ENCODE measurements around the gene FA2H.

FA2H gene

DNA sequence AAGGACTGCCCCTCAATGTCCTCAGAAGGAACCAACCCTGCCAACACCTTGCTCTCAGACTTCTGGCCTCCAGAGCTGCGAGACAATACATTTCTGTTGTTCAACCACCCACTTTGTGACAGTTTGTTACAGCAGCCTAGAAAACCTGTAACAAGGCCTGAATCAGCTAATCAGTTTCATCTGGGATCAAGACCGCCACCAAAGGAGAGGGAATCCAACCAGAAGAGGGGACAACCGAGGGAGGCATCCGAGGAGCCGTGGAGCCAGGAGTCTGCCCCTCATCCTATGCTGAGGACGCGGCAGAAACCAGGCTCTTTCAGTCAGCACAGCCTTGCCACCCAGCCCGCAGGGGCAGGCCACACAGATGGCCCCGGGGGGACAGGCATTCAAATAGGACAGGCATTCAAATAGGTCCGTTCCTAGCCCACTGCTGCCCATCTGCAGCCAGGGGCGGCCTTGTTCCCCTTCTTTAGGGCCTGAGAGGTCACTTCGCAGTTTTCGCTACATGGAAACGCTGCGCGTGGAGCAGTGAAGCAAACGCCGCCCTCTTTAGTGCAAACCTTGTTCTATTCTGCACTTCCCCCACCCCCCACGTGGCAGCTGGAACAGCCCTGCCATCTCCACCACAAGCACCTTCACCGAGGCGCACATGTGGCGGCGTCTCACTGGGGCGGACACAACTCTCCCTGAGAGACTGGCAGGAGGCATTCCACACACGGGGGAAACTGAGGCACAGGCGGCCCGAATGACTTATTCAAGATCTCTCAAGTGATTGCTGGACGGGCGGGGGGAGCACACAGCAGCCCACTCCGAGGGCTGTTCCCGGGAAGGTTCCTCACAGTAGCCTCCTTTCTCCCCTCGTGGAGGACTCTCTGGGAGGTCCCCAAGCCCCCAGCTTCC lies 26.7 kb downstream of the FA2H start:
- no peak for DNase-seq (ENCODE audit: low read depth)
- H3K4me3 ChIP-seq (ENCODE audit: low read depth, low read length): no peak overlapping the region

DNA sequence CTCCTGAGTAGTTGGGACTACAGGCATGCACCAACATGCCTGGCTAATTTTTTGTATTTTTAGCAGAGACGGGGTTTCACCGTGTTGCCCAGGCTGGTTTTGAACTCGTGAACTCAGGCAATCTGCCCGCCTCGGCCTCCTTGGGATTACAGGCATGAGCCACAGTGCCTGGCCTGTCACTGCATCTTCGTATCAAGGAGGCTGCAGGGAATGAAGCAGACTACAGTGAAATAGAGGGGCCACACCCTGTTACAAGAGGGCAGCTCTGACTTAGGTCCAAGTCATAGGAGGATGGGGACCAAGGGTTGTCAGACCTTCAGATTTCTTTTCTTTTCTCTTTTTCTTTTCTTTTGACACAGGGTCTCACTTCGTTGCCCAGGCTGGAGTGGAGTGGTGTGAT lies 28.7 kb downstream of the FA2H start:
- no peak for DNase-seq (ENCODE audit: low read depth)
- no peak overlapping the region for H3K4me3 ChIP-seq (ENCODE audit: low read depth, low read length)

DNA sequence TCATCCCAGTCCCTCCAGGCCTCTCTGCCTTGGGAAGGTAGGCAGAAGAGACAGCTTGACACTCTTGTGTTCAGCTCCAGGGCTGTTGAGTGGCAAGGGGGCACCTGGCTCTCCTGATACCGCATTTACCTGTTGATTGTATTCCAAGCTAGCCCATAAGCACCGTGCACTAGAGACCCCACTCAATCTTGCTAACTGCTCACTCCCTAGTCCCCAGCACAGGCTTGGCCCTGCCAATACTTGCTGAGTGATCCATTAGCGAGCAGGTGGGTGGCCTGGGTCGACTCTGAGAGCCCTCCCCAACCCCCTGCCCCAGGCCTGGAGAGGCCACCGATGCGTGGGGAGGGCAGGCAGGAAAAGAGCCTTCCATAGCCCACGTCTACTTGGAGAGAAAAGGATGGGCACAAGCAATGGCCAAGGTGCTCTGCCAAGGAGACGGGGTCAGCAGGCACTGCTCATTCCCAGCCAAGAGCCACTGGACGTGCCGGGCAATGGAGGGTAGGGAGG lies 29.5 kb downstream of the FA2H start:
- DNase-seq (ENCODE audit: low read depth): no peak
- no peak overlapping the region for H3K4me3 ChIP-seq (ENCODE audit: low read depth, low read length)

DNA sequence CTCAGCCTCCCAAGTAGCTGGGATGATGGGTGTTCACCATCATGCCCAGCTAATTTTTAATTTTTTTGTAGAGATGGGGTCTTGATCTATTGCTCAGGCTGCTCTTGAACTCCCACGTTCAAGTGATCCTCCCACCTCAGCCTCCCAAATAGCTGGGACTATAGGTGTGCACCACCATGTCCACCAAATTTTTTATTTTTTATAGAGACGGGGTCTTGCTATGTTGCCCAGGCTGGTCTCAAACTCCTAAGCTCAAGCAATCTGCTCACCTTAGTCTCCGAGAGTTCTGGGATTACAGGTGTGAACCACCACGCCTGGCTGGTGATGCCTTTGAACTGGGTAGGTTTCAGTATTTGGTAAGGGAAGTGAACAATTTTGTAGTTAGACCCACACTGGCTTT lies 30.1 kb downstream of the FA2H start:
- no peak overlapping the region for H3K4me3 ChIP-seq (ENCODE audit: low read depth, low read length)
- DNase-seq (ENCODE audit: low read depth): no peak

DNA sequence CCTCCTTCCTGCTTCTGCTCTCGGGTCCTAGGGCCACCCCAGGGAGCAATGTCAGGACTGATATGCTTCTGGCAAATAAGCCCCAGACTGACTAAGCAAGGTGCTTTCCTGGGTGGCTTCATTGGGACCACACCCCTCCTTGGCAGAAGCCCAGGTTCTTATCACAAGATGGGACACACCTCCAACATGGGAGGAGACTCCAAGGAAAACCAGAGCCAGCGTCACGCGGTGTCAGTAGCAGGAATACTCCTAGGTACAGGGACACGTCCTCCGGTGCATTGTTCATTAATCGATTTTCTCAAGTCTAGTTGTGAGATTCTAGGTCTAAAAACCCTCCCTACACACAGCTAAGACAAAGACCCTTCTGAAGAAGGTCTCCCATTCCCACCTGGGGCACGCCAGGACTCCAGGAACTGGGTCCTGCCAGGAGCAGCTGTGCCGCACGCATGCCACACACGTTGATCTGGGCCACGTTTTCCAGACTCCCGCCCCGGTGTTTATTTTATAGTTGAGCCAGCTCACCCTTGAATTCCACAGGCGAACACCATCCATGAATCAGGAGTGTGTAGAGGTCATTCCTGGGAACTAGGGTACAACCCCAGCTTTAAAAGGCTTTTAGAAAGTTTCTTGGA lies 30.8 kb downstream of the FA2H start:
- H3K4me3 ChIP-seq (ENCODE audit: low read depth, low read length): no peak overlapping the region
- peak; percentile 41 for DNase-seq (ENCODE audit: low read depth)

DNA sequence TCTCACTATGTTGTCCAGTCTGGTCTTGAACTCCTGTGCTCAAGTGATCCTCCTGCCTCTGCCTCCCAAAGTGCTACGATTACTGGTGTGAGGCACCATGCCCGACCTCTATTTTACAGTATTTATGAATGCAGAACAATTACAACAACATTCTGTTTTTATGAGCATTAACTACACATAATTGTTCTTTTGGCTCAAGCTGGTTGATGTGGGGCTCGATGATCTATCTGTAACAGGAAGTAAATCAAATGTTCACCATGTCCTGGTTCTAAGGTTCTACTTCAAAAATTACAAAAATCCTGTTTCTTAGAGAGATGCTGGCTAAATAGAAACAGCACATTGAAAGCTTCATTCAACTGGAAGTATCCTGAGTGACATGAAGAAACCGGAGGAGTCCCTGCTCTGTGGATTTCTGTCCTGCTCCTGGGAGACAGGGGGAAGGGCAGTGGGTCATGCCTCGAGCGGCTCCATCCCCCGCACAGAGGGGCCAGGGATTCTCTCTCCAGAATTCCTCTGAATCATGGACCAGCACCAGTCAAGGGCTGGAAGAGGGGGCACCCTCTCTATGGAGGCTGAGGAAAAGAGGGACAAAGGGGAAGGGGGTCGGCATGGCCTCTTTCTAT lies 31.5 kb downstream of the FA2H start:
- no peak for DNase-seq (ENCODE audit: low read depth)
- H3K4me3 ChIP-seq (ENCODE audit: low read depth, low read length): no peak overlapping the region

DNA sequence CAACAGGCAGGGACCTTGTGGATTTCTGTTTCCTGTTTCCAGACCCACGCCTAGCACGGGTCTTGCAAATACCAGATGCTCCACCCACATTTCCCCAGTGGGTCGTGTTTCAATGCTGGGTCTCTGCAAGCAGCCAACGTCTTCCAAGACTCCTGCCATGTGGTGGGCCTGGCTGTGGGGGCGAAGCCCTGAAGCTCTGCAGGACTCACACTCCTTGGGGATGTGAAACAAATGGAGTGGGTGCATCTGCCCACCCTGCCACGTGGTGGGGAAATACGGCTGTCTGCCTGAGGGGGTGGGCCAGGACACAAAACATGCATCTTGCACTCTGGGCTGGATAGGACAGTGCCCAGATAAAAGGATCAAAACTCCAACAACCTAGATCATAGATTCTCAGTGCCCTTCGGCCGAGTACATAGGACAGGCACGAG lies 32.6 kb downstream of the FA2H start:
- H3K4me3 ChIP-seq (ENCODE audit: low read depth, low read length): no peak overlapping the region
- peak; percentile 60 for DNase-seq (ENCODE audit: low read depth)

DNA sequence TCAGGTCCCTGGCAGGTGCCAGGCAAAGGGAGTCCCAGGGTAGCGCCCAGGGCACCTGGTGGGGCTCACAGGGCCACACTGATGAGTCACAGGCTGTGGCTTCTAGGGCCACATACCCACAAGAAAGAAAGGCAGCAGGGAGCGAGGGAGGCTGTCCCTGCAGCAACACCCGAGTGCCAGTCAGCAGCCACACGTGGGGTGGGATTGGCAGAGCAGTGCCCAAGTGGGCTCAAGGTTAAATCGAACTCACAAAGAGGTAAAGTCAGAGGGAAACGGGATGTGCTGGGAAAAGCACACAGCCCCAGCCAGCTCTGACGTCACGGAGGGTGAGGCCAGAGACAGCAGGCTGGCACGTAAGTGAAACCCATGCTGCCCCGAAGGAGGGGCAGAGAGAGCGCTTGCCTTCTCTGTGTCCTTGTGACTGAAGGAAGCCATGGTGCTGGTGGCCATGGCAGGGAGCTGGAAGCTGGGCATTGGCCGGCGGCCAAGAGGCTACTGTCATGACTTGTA lies 33.8 kb downstream of the FA2H start:
- DNase-seq (ENCODE audit: low read depth): no peak
- no peak overlapping the region for H3K4me3 ChIP-seq (ENCODE audit: low read depth, low read length)

DNA sequence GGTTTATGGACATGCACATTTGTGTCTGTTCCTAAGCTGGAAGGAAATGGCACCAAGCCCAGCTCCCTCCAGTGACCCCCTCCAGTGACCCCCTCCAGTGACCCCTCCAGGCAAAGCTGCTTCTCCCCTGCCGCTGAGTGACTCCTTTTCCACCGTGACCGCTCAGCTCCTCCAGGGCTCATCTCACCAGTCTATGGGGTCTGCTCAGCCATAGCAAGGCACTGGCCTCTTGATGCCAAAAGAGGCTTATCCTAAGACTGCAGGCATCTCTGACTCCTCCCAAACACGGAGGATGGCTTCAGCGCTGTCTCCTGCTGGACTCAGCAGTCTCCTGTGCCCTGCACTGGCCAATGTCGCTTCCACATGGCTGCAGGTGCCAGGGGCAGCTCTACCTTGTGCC lies 35.3 kb downstream of the FA2H start:
- no peak for DNase-seq (ENCODE audit: low read depth)

DNA sequence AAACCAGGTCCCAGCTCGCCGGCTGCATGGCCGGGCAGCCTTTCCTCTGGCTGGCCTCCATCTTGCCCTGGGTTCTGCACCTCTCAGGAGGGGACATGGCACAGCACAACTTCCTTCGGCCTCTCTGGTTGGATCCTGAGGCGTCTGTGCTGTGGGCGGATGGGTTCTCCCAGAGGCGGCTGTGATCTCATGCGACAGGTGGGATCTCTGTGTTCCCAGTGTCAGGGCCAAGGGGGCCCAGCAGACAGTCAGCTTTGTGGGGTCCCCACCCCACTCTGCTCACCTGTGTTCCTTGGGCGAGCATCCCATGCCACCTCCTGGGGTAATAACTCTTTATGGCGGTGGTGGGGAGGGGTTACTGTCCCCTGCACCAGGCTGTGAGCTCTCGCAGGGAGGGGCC lies 35.8 kb downstream of the FA2H start:
- DNase-seq (ENCODE audit: low read depth): no peak
- no peak overlapping the region for H3K4me3 ChIP-seq (ENCODE audit: low read depth, low read length)

More for the DNA sequence above, 35.3 kb downstream of the FA2H start:
- H3K4me3 ChIP-seq (ENCODE audit: low read depth, low read length): no peak overlapping the region

DNA sequence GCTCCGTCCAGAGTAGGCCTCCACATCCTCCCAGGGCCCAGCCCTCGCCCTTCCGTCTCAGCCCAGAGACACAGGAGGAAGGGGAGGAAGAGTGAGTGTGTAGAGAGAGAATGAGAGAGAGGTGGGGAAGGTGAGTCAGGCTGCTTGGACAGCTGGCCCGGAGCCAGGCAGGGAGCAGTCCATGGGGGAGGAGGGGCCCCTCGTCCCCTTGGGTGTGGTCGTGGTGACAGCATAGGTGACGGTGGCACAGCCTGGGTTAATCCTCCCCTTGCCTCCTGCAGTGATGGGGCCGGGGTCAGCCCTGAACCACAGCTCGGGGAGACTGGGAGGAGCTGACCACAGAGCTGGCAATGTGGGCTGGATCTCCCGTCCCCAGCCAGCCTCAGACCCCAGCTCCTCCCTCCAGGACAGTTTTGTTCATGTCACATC lies 36.5 kb downstream of the FA2H start:
- no peak for DNase-seq (ENCODE audit: low read depth)

DNA sequence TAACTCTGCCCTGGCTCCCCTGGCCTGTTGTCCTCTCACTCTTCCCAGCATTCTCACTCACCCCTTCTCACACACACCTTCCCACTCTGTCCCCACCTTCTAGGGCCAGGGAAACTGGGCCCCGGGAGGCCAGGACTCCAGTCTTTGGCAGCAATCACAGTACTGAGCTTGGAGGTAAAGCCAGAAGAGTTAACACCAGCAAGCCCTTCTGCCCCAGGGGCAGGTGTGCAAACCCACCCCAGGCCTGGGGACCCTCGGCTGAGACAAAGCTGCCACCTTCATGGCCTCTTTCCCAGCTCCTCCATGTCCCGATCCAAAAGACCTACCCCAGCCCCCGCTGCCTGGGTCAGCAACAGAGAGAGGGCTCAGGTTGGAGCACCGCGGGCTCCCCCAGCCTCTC lies 37.1 kb downstream of the FA2H start:
- H3K4me3 ChIP-seq (ENCODE audit: low read depth, low read length): no peak overlapping the region
- DNase-seq (ENCODE audit: low read depth): no peak

More for the DNA sequence above, 36.5 kb downstream of the FA2H start:
- H3K4me3 ChIP-seq (ENCODE audit: low read depth, low read length): no peak overlapping the region

DNA sequence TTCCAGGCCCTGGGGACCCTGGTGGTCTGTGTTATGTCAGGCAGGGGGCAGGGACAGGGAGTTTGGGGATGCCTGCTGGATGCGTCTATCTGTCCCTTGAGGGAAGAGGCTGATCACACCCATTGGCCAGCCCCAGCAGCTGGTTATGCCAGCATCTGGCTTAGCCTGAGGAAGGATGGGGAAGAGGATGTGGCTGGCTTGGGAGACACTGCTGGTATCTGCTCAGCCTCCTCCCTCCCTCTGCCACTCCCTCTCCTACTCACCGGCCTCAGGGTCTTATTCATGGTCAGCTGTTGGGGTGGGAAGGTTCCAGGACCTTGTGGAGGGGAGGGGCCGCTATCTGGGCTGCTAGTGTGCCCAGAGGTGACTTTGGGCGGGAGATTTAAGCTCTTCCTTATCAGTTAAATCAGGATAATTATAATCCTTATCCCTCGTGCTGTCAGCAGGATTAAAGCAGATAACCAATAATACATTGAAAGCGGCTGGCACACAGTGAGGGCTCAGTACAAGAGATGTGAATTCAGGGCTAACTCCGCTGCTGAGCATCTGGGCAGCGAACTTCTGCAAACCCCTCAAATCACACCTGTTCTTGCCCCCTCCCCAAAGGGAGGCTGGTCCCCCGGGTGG lies 38.0 kb downstream of the FA2H start:
- no peak for DNase-seq (ENCODE audit: low read depth)
- H3K4me3 ChIP-seq (ENCODE audit: low read depth, low read length): no peak overlapping the region

DNA sequence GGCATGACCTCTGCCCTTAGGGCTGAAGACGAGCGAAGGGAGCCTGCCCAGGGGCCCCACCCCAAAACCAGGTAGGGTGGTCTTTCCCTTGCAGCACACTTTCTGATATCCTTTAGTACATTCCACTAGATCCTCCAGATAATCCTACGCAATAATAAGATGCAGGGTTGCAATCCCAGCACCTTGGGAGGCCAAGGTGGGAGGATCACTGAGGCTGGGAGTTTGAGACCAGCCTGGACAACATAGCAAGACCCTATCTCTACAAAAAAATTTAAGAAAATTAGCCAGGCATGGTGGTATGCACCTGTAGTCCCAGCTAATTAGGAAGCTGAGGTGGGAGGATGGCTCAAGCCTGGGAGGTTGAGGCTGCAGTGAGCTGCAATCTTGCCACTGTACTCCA lies 39.1 kb downstream of the FA2H start:
- no peak for DNase-seq (ENCODE audit: low read depth)
- no peak overlapping the region for H3K4me3 ChIP-seq (ENCODE audit: low read depth, low read length)

DNA sequence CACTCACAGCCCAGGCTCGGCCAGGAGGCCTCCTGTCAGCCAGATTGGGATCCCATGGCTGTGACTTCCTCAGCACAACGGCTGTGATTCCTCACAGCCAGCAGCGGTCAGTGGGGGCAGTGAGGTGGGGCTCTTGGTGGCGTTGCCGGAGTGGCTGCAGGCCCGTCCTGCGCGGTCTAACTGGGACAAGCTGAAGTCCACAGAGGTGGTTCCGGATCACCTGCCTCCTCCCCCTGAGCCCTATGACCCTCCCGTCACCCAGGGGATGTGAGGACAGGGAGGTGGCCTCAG lies 39.5 kb downstream of the FA2H start:
- no peak overlapping the region for H3K4me3 ChIP-seq (ENCODE audit: low read depth, low read length)
- DNase-seq (ENCODE audit: low read depth): no peak

DNA sequence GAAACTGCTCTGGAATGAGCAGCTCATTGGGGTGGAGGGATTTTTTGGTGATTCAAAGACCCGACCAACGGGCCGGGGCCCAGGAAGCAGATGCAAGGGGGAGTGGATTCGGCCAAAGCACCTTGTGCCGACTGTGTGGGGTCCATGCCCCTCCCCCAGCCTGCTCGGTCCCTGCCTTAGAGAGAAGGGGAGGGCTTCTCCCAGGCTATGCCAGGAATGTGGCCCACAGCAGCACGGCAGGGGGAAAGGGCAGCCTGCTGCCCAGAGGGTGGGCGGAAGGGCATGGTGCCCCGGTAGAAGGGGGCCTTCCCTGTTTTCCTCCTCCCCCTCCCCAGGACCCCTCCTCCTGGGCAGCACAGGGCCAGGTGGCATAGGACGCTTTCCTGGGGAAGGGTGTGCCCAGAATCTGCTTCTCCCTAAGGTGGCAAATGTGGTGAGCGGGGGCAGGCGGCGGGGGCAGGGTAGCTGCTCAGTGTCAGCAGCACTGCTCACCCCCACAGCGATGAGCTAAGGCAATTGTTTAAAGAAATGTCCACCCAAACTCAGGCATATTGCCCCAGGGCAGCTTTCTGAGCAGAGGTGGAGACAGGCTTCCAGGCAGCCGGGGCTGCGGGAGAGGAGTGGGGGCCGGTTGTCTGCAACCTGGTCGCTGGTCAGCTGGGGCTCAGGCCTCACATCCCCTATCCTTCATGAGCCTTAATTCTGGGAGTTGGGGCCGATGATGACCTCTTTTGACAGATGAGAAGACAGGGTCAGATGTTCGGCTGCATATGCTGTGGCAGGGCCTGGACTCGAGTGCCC lies 40.1 kb downstream of the FA2H start:
- no peak for DNase-seq (ENCODE audit: low read depth)
- H3K4me3 ChIP-seq (ENCODE audit: low read depth, low read length): no peak overlapping the region

DNA sequence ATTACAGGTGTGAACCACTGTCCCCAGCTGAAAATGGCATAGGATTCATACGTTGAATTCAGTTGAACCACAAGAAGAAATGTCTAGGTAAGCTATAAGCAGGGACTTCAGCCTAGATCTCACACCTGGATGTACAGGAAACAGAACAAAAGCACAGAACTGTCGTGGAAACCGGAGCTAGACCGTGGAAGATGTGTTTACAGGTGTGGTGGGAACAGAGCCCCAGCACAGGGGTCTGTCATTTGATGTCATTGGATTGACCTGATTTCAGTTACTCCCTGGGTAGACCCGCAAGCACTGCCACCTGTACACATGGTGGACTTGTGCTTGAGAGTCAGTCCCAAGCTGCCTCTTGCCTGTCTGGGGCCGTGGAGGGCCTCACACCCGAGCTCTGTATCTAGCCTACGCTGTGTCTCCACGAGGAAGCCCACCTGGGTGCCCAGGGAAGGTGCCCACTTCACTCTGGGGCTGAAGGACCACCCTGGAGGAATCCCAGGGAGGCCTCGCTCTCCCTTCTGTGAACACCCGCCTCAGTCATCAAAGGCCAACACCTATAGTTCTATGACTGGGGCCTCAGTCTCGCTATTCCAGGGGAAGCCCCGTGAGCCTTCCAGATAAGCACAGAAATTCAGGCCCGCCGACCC lies 41.8 kb downstream of the FA2H start:
- DNase-seq (ENCODE audit: low read depth): no peak

DNA sequence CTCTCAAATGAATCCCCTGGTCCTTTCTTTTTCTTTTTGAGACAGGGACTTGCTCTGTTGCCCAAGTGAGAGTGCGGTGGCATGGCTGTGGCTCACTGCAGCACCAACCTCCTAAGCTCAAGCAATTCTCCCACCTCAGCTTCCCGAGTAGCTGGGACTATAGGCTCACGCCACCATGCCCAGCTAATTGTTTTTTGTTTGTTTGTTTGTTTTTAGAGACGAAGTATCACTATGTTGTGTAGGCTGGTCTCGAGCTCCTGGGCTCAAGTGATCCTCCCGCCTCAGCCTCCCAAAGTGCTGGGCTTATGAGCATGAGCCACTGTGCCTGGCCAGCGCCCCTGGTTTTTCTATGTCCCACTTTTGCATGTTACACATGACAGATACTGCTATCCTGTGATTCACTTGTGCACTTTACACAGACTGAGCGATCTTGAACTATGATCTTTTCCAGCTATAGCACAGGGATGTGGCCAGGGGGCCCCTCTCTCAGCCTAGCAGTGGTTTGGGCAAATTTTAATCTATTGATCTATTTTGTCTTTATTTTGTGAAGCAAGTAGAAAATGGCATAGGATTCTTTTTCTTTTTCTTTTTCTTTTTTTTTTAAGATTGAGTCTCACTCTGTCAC lies 42.7 kb downstream of the FA2H start:
- no peak overlapping the region for H3K4me3 ChIP-seq (ENCODE audit: low read depth, low read length)
- no peak for DNase-seq (ENCODE audit: low read depth)

More for the DNA sequence above, 41.8 kb downstream of the FA2H start:
- H3K4me3 ChIP-seq (ENCODE audit: low read depth, low read length): no peak overlapping the region
